Type B pancreatic cell (in vitro differentiated cells): Measurements from ENCODE around the gene ZNF35. TPM values are rescaled to one million over a fixed set of nuclear protein-coding genes. Genes with fewer than 3 reads are reported as not detected.
A peak's percentile ranks its signal among the peaks of the same experiment; 100 is the strongest.

Experiments used
- DNase-seq: peaks from one replicate; pipeline ENCODE4 v3.0.0; 2021; ENCODE audit warnings: mixed read lengths; ENCODE audit not compliant: unreplicated experiment; ENCODE audit errors: extremely low spot score
- H3K27ac Mint-ChIP-seq: 2 replicates; pipeline ENCODE4 v1.8.0; 2021; ENCODE audit warnings: mild to moderate bottlenecking, mixed read lengths
- H3K27me3 Mint-ChIP-seq: 2 replicates; pipeline ENCODE4 v1.8.0; 2021; ENCODE audit warnings: mixed read lengths
- H3K36me3 Mint-ChIP-seq: 2 replicates; pipeline ENCODE4 v1.8.0; 2021; ENCODE audit warnings: mixed read lengths
- H3K4me1 Mint-ChIP-seq: one replicate; pipeline ENCODE4 v1.8.0; 2021; ENCODE audit warnings: mixed read lengths; ENCODE audit not compliant: unreplicated experiment
- H3K4me3 Mint-ChIP-seq: 2 replicates; pipeline ENCODE4 v1.8.0; 2021; ENCODE audit warnings: mild to moderate bottlenecking, mixed read lengths
- H3K9me3 Mint-ChIP-seq: 2 replicates; pipeline ENCODE4 v1.8.0; 2021; ENCODE audit warnings: mixed read lengths
- total RNA-seq: library from RNA; stranded (reverse); gene quantifications from 2 replicates; pipeline ENCODE4 v1.2.1, GENCODE V29; 2021; ENCODE audit warnings: low replicate concordance
- TF ChIP-seq, protein P1 (sequence below): fragments of 200-600 bp; sonication (generic); conservative IDR thresholded peaks from 2 replicates; pipeline ENCODE4 v1.5.0; 2021; ENCODE audit warnings: antibody characterized with exemption, mild to moderate bottlenecking

The ZNF35 gene
- total RNA-seq, 1 donor from 2014 or later = 18.7 TPM

DNA sequence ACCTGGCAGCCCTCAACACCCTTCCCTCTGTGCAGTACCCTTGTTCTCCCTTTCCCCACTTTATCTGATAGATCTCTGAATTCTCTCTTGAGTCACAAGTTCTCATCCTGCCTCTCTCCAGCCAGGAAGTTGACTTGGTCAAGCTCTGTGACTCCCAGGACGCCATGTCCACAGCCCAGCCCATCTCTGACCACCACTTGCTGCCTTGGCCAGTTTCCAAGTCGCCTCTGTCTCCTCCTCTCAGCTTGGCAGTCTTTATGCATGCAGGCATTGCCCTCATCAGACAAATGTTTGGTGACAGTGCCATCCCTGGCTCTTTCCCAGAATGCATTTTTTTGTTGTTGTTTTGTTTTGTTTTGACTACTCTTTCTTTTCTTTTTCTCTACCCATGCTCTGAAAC is 25.7 kb downstream of the ZNF35 start:
- Mint-ChIP-seq H3K4me3 (no peak overlapping the region), H3K4me1 (no peaks in the 10 kb centered on the region), H3K27me3 (no peaks in the 10 kb centered on the region), H3K9me3 (peaks cover 14% of the 10 kb centered on the region), H3K27ac (no peak overlapping the region), H3K36me3 (peaks cover 20% of the 10 kb centered on the region)
- TF ChIP-seq, protein P1, sequence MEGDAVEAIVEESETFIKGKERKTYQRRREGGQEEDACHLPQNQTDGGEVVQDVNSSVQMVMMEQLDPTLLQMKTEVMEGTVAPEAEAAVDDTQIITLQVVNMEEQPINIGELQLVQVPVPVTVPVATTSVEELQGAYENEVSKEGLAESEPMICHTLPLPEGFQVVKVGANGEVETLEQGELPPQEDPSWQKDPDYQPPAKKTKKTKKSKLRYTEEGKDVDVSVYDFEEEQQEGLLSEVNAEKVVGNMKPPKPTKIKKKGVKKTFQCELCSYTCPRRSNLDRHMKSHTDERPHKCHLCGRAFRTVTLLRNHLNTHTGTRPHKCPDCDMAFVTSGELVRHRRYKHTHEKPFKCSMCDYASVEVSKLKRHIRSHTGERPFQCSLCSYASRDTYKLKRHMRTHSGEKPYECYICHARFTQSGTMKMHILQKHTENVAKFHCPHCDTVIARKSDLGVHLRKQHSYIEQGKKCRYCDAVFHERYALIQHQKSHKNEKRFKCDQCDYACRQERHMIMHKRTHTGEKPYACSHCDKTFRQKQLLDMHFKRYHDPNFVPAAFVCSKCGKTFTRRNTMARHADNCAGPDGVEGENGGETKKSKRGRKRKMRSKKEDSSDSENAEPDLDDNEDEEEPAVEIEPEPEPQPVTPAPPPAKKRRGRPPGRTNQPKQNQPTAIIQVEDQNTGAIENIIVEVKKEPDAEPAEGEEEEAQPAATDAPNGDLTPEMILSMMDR = no peak
- no peak for DNase-seq

DNA sequence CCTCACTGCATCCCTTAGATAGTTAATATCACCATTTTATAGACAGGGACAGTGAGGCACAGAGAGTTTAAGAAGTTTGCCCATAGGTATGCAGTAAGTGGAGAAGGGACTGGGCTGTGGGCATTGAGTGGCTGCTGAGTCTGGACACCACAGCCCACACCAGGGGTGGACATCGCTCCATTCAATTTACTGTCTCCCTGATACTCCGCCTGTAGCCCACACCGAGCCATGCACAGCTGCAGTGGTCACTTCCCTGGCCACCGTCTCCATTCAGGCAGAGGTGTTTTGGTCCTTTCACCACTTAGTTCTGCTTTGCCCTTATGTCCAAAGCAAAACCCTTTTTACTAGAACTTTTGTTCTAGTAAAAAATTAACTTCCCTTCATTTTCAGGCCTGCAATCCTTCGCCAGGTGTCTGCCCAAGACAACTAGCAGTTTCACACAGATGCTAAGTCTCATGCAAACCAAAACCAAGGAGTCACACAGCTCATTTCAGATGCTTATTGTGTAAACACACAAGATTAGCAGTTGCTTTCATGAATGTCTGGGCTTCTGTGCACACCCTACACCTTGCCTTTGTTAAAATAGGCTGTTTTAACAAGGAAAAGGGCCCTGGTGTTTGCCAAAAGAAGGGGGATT is 30.1 kb downstream of the ZNF35 start:
- peaks cover 2% of the 10 kb centered on the region for H3K27me3 Mint-ChIP-seq
- H3K4me3 Mint-ChIP-seq = no peak overlapping the region
- peaks cover 26% of the 10 kb centered on the region for H3K9me3 Mint-ChIP-seq
- peaks cover 34% of the 10 kb centered on the region for H3K36me3 Mint-ChIP-seq
- TF ChIP-seq, protein P1 = no peak
- DNase-seq = no peak
- H3K27ac Mint-ChIP-seq = no peak overlapping the region
- no peaks in the 10 kb centered on the region for H3K4me1 Mint-ChIP-seq

DNA sequence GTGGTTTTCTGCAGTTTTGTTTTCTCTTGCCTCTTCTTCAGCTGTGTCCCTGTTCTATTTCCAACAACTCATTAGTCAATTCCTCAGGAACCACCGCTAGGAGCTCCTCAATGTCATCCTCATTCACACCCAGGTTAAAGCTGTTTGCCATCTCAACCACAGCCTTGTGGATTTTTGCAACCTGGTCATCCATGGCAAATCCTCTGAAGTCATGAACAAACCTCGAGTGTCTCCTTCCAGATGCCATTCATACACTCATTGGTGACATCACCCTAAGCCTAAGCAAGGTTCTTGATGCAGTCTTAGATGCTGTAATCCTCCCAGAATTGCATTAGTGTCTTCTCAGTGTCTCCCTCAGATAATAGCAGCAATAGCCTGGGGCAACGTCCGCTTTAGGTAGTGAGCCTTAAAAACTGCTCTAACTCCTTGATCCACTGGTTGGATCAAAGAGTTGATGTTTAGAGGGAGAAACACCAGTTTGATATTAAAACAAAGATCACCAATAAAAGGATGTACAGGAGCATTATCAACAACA is 32.5 kb downstream of the ZNF35 start:
- H3K27me3 Mint-ChIP-seq = peaks cover 8% of the 10 kb centered on the region
- no peak for DNase-seq
- peaks cover 6% of the 10 kb centered on the region for H3K4me1 Mint-ChIP-seq
- H3K9me3 Mint-ChIP-seq = peaks cover 31% of the 10 kb centered on the region
- no peak overlapping the region for H3K4me3 Mint-ChIP-seq
- H3K27ac Mint-ChIP-seq = no peak overlapping the region
- peaks cover 37% of the 10 kb centered on the region for H3K36me3 Mint-ChIP-seq
- TF ChIP-seq, protein P1 = no peak

DNA sequence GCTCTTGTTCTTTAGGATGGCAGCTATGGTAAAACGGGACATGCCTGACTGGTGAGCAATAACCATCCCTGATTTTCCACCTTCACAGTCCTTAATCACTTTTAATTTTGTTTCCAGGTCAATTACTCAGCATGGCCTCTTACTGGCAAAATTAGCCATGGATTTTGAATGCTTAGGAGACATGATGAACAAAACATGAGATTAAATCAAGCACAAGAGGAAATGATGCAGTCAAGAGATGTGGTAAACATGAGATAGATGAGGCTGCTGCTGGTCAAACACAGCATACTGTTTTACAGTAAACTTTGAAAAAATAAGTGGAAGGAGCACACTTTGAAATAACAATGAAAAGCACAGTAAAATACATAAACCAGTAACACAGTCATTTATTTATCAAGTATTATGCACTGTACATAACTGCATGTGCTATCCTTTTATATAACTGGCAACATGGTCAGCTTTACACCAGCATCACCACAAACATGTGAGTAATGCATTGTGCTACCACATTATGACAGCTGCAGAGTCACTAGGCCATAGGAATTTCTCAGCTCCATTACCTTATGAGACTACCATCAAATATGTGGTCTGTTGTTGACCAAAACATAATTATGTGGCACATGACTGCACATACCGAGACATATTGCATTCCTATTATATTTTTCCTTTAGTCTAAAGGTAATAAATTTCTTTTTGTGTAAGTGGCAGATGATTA is 33.8 kb downstream of the ZNF35 start:
- TF ChIP-seq, protein P1 = no peak
- Mint-ChIP-seq H3K4me3 (no peak overlapping the region), H3K27me3 (peaks cover 18% of the 10 kb centered on the region), H3K4me1 (peaks cover 6% of the 10 kb centered on the region), H3K9me3 (peaks cover 38% of the 10 kb centered on the region), H3K27ac (no peak overlapping the region), H3K36me3 (peaks cover 44% of the 10 kb centered on the region)
- no peak for DNase-seq

DNA sequence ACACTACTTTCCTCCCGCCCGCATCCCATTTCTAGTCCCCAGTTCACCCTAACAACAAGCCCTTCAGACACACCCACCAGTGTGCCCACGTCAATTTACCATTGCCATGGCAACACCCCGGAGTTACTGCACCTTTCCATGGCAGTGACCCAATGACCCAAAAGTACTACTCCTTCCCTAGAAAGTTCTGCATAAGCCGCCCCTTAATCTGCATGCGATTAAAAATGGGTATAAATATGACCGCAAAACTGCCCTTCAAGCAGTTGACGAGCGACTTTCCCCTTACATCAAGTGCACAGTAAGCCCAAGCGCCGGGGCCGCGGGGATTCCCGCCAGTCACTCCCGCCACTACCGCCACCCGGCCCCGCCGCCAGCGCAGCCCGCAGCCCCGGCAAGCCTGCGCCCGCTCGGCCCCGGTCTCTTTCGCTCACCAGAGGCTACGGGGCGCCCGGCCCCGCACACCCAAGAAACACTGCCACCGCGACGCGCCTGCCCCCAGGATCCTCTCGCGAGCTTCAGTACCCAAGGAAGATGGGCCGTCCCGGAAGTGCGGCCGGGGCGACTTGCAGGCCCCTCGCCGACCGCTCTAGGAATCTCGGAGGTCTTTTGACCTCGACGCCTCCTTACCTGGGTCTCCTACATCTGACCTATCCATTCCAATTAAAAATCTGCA is 36.7 kb downstream of the ZNF35 start:
- TF ChIP-seq, protein P1 = no peak
- peak overlapping the region; percentile 64 for H3K27ac Mint-ChIP-seq
- H3K9me3 Mint-ChIP-seq = peaks cover 42% of the 10 kb centered on the region
- peak overlapping the region; percentile 88 for H3K4me3 Mint-ChIP-seq
- H3K4me1 Mint-ChIP-seq = peaks cover 6% of the 10 kb centered on the region
- peak; percentile 77 for DNase-seq
- H3K36me3 Mint-ChIP-seq = peaks cover 44% of the 10 kb centered on the region
- H3K27me3 Mint-ChIP-seq = peaks cover 34% of the 10 kb centered on the region
